Effector memory CD4-positive, alpha-beta T cell (primary cell): ENCODE measurements around the gene NIPA2.

ENCODE experiments used
- DNase-seq, 3 donors: peaks; one replicate each; pipeline ENCODE4 v3.0.0-alpha.2; 2020
- H3K27ac ChIP-seq: 2 replicates; pipeline ENCODE4 v1.7.0; 2013; ENCODE audit warnings: mild to moderate bottlenecking, low read length, moderate library complexity; ENCODE audit not compliant: insufficient read depth, poor library complexity, severe bottlenecking
- H3K27me3 ChIP-seq: replicated peaks from 2 replicates; pipeline ENCODE4 v1.7.0; 2013; ENCODE audit warnings: mild to moderate bottlenecking, low read length; ENCODE audit not compliant: insufficient read depth, control insufficient read depth, poor library complexity, severe bottlenecking
- H3K36me3 ChIP-seq: 2 replicates; pipeline ENCODE4 v1.7.0; 2013; ENCODE audit warnings: mild to moderate bottlenecking, low read length, moderate library complexity; ENCODE audit not compliant: control insufficient read depth, insufficient read depth
- H3K4me1 ChIP-seq: 2 replicates; pipeline ENCODE4 v1.7.0; 2013; ENCODE audit warnings: low read length, mild to moderate bottlenecking; ENCODE audit not compliant: control insufficient read depth, insufficient read depth, poor library complexity, severe bottlenecking
- H3K4me3 ChIP-seq: 2 replicates; pipeline ENCODE4 v1.7.0; 2013; ENCODE audit warnings: low read length, low read depth, mild to moderate bottlenecking; ENCODE audit not compliant: insufficient read depth, poor library complexity, severe bottlenecking
- H3K9me3 ChIP-seq: 2 replicates; pipeline ENCODE4 v1.7.0; 2013; ENCODE audit warnings: mild to moderate bottlenecking, low read length, moderate library complexity; ENCODE audit not compliant: control insufficient read depth

NIPA2 gene

GRCh38 chr15:22893881-22894280, 55.4 kb downstream of the NIPA2 start:
- Histone ChIP-seq H3K9me3 (no peaks in the 10 kb centered on the region), H3K4me3 (no peak overlapping the region), H3K27ac (no peak overlapping the region), H3K27me3 (no peaks in the 10 kb centered on the region), H3K36me3 (no peaks in the 10 kb centered on the region), H3K4me1 (no peaks in the 10 kb centered on the region)
- no peak for DNase-seq

DNA sequence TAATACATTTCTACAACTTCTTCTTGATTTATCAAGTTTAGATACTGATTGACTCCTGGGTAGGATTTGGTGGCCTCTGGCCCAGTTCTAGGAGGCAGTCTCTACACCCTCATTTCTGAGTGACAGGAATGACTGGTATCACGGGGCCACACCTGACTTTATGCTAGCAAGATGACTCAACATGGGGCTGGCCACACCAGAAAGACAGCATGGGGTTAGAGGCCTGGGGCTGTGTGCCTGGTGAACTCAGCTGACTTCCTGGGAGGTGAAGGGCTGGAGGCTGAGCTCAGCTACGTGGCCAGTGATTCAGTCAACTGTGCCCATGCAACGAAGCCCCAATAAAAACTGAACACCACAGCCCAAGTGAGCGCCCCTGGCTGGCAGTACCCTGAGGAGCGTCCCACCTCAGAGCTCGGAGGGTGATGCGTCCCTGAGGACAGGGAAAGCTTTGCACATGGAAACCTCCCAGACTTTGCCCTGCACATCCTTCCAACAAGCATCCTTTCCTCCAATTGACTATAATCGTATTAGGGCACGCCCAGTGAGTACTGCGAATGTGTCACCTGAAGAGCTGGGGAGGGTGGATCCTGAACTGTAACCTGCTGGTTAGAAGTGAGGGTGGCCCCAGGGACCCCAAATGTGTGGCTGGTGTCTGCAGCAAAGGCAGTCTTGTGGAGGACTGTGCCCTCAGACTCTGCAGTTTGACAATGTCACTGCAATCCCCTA, 57.2 kb downstream of the NIPA2 start:
- H3K4me1 ChIP-seq: no peaks in the 10 kb centered on the region
- H3K27ac ChIP-seq: no peak overlapping the region
- no peak overlapping the region for H3K4me3 ChIP-seq
- H3K27me3 ChIP-seq: no peaks in the 10 kb centered on the region
- no peaks in the 10 kb centered on the region for H3K9me3 ChIP-seq
- H3K36me3 ChIP-seq: no peaks in the 10 kb centered on the region
- no peak for DNase-seq

GRCh38 chr15:22902046-22902445, 63.6 kb downstream of the NIPA2 start:
- no peaks in the 10 kb centered on the region for H3K9me3 ChIP-seq
- H3K27ac ChIP-seq: no peak overlapping the region
- H3K4me1 ChIP-seq: no peaks in the 10 kb centered on the region
- peaks cover 7% of the 10 kb centered on the region for H3K36me3 ChIP-seq
- no peaks in the 10 kb centered on the region for H3K27me3 ChIP-seq
- DNase-seq: no peak
- no peak overlapping the region for H3K4me3 ChIP-seq

DNA sequence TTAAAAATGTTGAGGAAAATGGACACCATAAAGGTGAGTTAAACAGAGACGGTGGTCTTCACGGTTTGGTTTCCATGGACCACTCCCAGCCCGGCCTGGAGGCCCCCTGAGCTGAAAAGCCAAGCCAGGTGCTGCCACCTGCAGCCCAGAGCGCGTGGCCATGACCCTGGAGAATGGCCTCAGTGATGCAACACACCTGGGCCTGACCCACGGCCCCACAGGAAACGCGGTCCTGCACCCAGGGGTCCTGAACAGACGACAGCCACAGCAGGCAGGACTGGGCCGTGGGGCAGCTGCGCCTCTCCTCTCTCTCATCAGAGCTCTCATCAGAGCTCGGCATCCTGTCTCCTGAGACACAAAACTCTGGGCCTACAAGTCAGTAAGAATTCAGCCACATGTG, 64.1 kb downstream of the NIPA2 start:
- Histone ChIP-seq H3K9me3 (no peaks in the 10 kb centered on the region), H3K36me3 (peaks cover 7% of the 10 kb centered on the region), H3K27me3 (no peaks in the 10 kb centered on the region)

GRCh38 chr15:22902981-22903380, 64.5 kb downstream of the NIPA2 start:
- no peaks in the 10 kb centered on the region for H3K9me3 ChIP-seq
- DNase-seq: no peak
- no peak overlapping the region for H3K4me3 ChIP-seq
- H3K36me3 ChIP-seq: peaks cover 7% of the 10 kb centered on the region
- H3K27me3 ChIP-seq: no peaks in the 10 kb centered on the region
- H3K27ac ChIP-seq: no peak overlapping the region
- H3K4me1 ChIP-seq: no peaks in the 10 kb centered on the region

More for the DNA sequence above, 64.1 kb downstream of the NIPA2 start:
- Histone ChIP-seq H3K4me1 (no peaks in the 10 kb centered on the region), H3K27ac (no peak overlapping the region), H3K4me3 (no peak overlapping the region)
- no peak for DNase-seq

GRCh38 chr15:22903427-22903826, 65.0 kb downstream of the NIPA2 start:
- no peaks in the 10 kb centered on the region for H3K9me3 ChIP-seq
- H3K36me3 ChIP-seq: peaks cover 7% of the 10 kb centered on the region
- no peak overlapping the region for H3K27ac ChIP-seq
- DNase-seq: no peak
- no peak overlapping the region for H3K4me3 ChIP-seq
- H3K4me1 ChIP-seq: no peaks in the 10 kb centered on the region
- no peaks in the 10 kb centered on the region for H3K27me3 ChIP-seq

GRCh38 chr15:22903961-22904534, 65.6 kb downstream of the NIPA2 start:
- Histone ChIP-seq H3K27me3 (no peaks in the 10 kb centered on the region), H3K36me3 (peaks cover 11% of the 10 kb centered on the region), H3K4me3 (no peak overlapping the region), H3K4me1 (no peaks in the 10 kb centered on the region), H3K9me3 (no peaks in the 10 kb centered on the region), H3K27ac (no peak overlapping the region)
- no peak for DNase-seq

DNA sequence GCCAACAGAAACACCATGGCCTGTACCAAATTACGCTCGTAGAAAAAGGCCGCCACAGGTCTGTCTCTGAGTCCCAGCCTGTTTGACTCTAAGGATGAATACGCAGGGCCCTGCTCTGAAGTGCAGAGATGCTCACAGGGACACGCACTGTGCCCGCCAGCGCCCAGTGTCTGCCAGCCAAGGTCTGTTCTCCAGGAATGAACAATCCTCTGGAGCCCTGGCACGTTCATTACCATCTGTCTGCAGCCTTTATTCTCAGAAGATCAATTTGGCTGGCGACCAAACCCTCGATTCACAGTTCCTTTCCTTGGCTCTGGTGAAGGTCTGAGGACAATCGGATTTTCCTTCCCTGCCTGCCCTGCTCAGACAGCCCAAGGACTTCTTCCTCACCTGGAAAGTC, 66.3 kb downstream of the NIPA2 start:
- H3K27me3 ChIP-seq: no peaks in the 10 kb centered on the region
- H3K4me1 ChIP-seq: no peaks in the 10 kb centered on the region
- no peak for DNase-seq
- H3K4me3 ChIP-seq: no peak overlapping the region
- H3K27ac ChIP-seq: no peak overlapping the region
- H3K9me3 ChIP-seq: no peaks in the 10 kb centered on the region
- H3K36me3 ChIP-seq: peaks cover 11% of the 10 kb centered on the region

- DNase-seq: no peak
- peaks cover 11% of the 10 kb centered on the region for H3K36me3 ChIP-seq
- H3K4me3 ChIP-seq: no peak overlapping the region
- H3K4me1 ChIP-seq: no peaks in the 10 kb centered on the region
- H3K27me3 ChIP-seq: no peaks in the 10 kb centered on the region
- no peaks in the 10 kb centered on the region for H3K9me3 ChIP-seq
- no peak overlapping the region for H3K27ac ChIP-seq
These were observed 68.9 kb downstream of the NIPA2 start for GRCh38 chr15:22907161-22907950.

- Histone ChIP-seq H3K27me3 (no peaks in the 10 kb centered on the region), H3K4me3 (no peak overlapping the region), H3K9me3 (no peaks in the 10 kb centered on the region), H3K36me3 (peaks cover 5% of the 10 kb centered on the region), H3K27ac (no peak overlapping the region), H3K4me1 (no peaks in the 10 kb centered on the region)
- no peak for DNase-seq
These were observed 70.4 kb downstream of the NIPA2 start for GRCh38 chr15:22908830-22909229.
